Astrocyte of the cerebellum (primary cell): ENCODE data around the gene UMODL1.

Source experiments
- DNase-seq: peaks from one replicate; pipeline ENCODE4 v3.0.0-alpha.2; 2011; ENCODE audit warnings: low read depth
- H3K4me3 ChIP-seq: 2 replicates; pipeline ENCODE4 v1.5.1; 2011; ENCODE audit warnings: mild to moderate bottlenecking, low read depth, low read length, moderate library complexity
- in situ Hi-C: cut with HindIII; loops from 2 replicates; pipeline ENCODE4 v1.10.0; 2017; ENCODE audit warnings: low sequenced_read_pairs
- TF ChIP-seq, protein P1 (sequence below): IDR thresholded peaks from 2 replicates; pipeline ENCODE4 v1.5.1; 2012; ENCODE audit warnings: low read length, low read depth, moderate library complexity, mild to moderate bottlenecking; ENCODE audit errors: missing control alignments

UMODL1 gene

DNA sequence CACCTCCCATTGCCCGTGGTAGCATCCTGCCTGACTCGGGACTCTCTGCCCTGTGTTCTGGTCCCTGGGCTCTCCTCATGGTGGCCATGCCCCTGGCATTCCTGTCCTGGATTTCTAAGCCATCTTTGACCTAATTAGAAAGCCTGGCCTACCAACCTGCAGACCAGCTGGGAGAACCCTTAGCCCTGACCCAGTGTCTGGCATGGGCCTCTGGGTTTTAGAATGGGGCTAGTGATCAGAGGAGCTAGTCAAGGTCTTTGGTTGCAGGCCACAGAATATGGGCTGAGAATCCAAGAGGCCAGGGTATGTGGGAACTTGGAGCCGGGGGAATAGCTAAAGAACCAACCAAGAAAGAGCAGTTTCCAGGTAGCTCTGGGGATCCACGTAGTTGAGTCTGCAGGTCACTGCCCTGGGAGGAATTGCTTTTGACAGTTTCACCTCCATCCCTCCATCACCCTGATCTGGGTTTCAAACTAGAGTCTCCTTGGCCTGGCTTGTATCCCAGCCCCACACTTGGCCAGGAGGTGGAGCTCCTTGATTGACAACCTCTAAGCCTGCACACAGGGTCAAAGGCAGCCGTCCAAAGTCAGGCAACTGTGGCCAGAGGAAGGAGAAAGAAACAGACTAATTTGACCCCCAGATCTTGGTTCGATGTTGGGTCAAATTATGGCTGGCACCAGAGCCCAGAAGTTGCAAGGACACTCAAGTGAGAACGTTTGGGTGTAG lies 93.1 kb downstream of the UMODL1 start:
- in situ Hi-C loops: no loop called here

DNA sequence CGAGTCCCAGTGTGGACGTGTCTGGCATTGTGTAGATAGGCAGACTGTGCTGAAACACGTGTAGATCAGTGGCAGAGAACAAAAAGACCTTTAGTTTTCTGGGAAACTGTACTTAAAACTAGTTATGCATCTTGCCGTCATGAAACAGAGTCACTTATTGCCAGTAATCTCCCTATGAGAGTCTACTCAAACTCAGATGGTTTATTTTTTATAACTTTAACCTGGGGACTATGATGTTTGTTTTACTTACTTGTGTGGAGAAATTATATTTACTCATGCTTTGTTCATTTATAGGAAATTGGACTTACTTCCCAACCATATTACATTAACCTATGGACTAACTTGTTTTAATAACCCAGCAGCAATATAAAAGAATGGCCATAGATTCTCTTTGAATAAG lies 93.7 kb downstream of the UMODL1 start:
- TF ChIP-seq, protein P1, sequence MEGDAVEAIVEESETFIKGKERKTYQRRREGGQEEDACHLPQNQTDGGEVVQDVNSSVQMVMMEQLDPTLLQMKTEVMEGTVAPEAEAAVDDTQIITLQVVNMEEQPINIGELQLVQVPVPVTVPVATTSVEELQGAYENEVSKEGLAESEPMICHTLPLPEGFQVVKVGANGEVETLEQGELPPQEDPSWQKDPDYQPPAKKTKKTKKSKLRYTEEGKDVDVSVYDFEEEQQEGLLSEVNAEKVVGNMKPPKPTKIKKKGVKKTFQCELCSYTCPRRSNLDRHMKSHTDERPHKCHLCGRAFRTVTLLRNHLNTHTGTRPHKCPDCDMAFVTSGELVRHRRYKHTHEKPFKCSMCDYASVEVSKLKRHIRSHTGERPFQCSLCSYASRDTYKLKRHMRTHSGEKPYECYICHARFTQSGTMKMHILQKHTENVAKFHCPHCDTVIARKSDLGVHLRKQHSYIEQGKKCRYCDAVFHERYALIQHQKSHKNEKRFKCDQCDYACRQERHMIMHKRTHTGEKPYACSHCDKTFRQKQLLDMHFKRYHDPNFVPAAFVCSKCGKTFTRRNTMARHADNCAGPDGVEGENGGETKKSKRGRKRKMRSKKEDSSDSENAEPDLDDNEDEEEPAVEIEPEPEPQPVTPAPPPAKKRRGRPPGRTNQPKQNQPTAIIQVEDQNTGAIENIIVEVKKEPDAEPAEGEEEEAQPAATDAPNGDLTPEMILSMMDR: no peak
- no peak for DNase-seq
- no peak overlapping the region for H3K4me3 ChIP-seq
- in situ Hi-C loops: no loop called here

More for the DNA sequence above, 93.1 kb downstream of the UMODL1 start:
- TF ChIP-seq, protein P1: no peak
- no peak overlapping the region for H3K4me3 ChIP-seq
- no peak for DNase-seq

DNA sequence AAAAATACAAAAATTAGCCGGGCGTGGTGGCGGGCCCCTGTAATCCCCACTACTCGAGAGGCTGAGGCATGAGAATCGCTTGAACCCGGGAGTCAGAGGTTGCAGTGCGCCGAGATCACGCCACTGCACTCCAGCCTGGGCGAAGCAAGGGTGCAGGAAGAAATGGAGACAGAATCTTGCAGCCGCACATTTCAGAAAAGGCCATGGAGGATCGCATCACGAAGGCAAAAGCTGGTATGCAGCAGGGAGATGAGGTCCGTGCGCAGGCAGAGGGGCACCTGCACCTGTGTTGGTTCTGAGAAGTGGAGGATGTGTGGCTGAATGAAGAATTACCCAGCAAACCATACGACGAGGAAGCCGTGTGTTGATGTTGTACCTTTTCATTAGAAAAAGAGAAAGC lies 94.8 kb downstream of the UMODL1 start:
- TF ChIP-seq, protein P1: no peak
- DNase-seq: no peak
- no peak overlapping the region for H3K4me3 ChIP-seq
- in situ Hi-C loops: no loop called here

DNA sequence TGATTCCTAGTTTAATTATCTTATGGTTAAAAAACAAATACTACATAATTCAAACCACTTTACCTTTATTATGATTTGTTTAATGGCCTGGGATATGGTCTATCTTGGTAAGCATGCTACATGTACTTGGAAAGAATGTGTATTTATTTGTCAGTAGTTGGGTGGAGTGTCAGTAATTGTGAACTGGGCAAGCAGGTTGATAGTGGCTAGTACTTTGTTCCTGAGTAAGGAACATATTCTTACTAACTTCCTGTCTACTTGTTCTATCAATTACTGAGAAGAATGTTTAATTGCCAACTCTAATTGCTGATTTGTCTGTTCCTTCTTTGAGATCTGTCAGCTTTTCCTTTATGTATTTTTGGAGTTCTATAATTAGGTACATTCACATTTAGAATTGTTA lies 98.6 kb downstream of the UMODL1 start:
- DNase-seq: no peak
- H3K4me3 ChIP-seq: no peak overlapping the region
- TF ChIP-seq, protein P1: no peak
- in situ Hi-C loops: no loop called here

DNA sequence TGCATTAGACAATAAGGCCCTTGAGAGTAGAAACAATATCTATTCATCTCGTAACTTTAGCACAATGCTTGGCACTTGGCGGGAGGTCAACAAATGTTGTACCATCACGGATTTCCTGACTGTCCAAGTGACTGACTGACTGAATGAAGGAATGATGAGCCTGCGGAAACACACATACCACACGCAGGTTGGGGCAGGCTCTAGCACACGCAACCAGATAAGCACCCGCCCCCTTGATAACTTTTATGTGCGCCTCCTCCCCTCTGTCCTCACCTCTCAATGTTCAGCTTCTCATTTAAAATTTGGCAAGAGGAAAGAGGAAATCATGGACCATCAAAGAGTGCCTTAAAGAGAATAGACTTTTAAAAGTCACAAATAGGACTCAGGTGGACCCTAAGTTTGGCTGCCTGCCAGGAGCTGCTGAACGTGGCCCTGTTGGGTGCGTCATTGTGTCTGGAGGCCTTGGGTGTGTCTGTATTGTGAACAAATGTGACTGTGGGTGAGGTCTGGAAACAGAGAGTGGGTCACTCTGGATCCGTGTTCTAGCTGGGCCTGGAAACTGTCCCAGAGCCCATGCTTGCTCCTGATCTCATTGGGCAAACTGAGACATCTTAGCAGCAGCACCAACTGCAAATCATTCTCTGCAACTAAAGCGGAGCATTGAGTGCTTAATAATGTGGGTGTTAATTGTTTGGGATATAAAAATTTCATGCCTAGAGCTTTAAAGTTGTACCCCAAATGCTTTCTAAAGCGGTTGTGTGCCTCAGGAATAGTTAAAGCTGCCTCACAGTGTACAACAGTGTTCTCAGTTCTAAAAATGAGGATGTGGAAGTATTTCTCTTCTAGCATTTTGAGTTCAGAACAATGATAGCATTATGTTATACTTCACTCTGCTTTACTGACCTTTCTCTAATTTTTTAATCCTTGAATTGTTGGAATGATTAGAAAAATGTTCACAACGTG lies 100.3 kb downstream of the UMODL1 start:
- no peak for DNase-seq
- no peak overlapping the region for H3K4me3 ChIP-seq
- TF ChIP-seq, protein P1: no peak
- in situ Hi-C loops: no loop called here

DNA sequence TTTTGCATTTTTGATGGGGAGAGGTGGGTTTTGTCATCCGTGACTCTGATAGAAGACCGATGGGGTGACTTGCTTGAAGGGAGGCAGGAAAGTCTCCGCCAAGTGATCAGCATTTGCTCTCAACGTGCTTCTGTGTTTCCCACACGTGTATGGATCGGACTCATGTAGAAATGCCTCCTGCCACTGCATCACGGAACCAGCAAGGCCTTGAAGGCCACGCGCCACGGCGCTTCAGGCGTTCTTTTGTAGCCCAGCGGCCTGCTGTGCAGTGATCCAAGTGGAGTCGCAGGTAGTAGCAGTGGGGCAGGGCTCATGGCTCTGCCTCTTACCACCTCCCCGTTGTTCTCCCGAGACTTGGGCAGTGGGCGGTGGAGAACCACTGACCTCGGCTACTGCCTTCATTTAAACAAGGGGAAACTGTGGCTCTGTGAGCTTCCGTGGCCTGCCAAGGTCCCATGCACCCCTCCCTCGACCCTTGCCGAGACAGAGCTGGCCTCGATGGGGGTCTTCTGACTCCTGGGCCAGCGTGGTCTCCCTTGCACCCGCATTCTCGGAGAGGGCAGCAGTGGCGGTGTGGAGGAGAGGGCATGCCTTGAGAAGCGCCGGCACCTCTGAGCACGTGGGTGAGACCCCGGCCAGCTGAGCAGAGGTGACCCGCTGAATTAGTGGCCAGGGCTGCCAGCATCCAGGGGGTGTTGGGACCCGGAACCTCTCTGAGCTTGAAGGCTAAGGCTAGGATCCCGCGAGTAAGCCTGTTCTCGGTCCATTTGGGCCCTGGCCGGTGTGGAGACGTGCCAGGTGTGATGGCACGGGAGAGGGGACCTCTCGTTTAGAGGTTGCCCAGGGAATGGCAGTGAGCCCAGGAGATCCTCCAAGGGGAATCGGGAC lies 101.7 kb downstream of the UMODL1 start:
- in situ Hi-C loops: no loop called here
- H3K4me3 ChIP-seq: no peak overlapping the region
- TF ChIP-seq, protein P1: no peak
- DNase-seq: no peak
